Astrocyte of the spinal cord (primary cell): ENCODE data around the gene INSIG2.

Experiments
- DNase-seq: peaks from one replicate; pipeline ENCODE4 v3.0.0; 2011; ENCODE audit warnings: low read depth, low spot score
- H3K4me3 ChIP-seq: 2 replicates; pipeline ENCODE4 v1.5.1; 2011; ENCODE audit warnings: low read depth, mild to moderate bottlenecking, low read length, moderate library complexity
- CTCF ChIP-seq: IDR thresholded peaks from 2 replicates; pipeline ENCODE4 v1.5.1; 2012; ENCODE audit warnings: low read depth, mild to moderate bottlenecking, low read length, inconsistent platforms
- in situ Hi-C: cut with HindIII; loops from 2 replicates; pipeline ENCODE4 v1.10.0; 2017; ENCODE audit warnings: low sequenced_read_pairs

INSIG2 gene

GRCh38 chr2:118056801-118057200 is 31.5 kb upstream of the INSIG2 start:
- TF ChIP-seq CTCF = no peak
- no peak for DNase-seq
- no peak overlapping the region for H3K4me3 ChIP-seq
- in situ Hi-C loops = no loop called here

- no peak for TF ChIP-seq CTCF
- in situ Hi-C loops = no loop called here
- DNase-seq = peak; percentile 77
- no peak overlapping the region for H3K4me3 ChIP-seq
These were observed 29.3 kb upstream of the INSIG2 start for GRCh38 chr2:118058951-118059350.

- H3K4me3 ChIP-seq = no peak overlapping the region
- in situ Hi-C loops = no loop called here
- peak; percentile 96 for DNase-seq
- TF ChIP-seq CTCF = no peak
These were observed 28.3 kb upstream of the INSIG2 start for GRCh38 chr2:118059919-118060478.

- in situ Hi-C loops = no loop called here
- no peak overlapping the region for H3K4me3 ChIP-seq
- peak; percentile 45 for TF ChIP-seq CTCF
- peak; percentile 67 for DNase-seq
These were observed 26.9 kb upstream of the INSIG2 start for GRCh38 chr2:118061135-118061955.

- in situ Hi-C loops = no loop called here
- no peak for TF ChIP-seq CTCF
- DNase-seq = no peak
These were observed 26.2 kb upstream of the INSIG2 start for GRCh38 chr2:118062048-118062447.

GRCh38 chr2:118062669-118063068 is 25.6 kb upstream of the INSIG2 start:
- no peak for TF ChIP-seq CTCF
- DNase-seq = no peak
- H3K4me3 ChIP-seq = no peak overlapping the region
- in situ Hi-C loops = no loop called here

More at GRCh38 chr2:118062048-118062447, 26.2 kb upstream of the INSIG2 start:
- H3K4me3 ChIP-seq = no peak overlapping the region
